Measurements from ENCODE around the gene ACVRL1.
"Not testable (repeated sequence)": the region's sequence is repeated elsewhere in the genome, so short reads cannot be mapped to it uniquely, and the experiment has no call there.

Gene ACVRL1

DNA sequence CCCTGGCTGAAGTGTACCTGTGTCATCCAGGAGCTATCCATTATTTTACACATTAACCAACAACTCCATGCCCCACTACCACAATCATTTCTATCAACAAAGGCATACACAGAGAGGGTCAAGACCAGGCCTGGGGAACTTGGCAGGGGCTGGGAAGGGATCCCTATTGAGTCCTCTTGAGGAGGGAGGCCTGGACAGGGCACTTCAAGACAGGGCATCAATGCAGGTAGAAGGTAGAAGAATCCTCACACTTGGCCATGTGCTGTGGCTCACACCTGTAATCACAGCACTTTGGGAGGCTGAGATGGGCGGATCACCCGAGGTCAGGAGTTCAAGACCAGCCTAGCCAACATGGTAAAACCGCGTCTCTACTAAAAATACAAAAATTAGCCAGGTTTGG, 32.8 kb upstream of the ACVRL1 start:
- DNase-seq, result no peak

DNA sequence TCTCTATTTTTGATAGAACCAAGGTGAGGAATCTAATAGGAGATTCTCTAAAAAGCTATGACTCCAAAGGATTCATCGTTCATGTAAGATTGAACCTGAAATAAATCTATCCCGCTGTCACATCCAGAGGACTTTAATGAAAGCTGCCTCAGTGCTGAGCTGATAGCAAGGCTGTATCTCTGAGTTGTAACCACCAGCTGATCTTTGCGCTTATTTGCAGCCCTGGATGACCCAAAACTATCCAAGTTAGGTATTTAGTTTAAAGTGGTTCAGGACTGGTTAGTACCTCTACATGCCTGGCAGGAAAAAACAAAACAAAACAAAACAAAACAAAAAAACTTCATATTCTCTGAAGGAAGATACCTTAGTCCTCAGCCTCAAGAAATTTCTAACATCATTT, 28.2 kb upstream of the ACVRL1 start:
- DNase-seq, result no peak

DNA sequence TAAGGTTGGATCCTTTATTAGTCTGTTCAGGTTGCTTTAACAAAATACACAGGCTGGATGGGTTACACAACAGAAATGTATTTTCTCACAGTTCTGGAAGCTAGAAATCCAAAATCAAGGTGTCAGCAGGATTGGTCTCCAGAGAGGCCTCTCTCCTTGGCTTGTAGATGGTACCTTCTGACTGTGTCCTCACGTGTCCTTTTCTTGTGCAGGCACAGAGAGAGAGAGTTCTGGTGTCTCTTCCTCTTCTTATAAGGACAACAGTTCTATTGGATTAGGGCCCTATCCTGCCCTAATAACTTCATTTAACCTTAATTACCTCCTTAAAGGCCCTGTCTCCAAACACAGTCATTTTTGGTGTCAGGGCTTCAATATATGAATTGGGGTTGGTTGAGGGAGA, 24.0 kb upstream of the ACVRL1 start:
- no peak for DNase-seq

DNA sequence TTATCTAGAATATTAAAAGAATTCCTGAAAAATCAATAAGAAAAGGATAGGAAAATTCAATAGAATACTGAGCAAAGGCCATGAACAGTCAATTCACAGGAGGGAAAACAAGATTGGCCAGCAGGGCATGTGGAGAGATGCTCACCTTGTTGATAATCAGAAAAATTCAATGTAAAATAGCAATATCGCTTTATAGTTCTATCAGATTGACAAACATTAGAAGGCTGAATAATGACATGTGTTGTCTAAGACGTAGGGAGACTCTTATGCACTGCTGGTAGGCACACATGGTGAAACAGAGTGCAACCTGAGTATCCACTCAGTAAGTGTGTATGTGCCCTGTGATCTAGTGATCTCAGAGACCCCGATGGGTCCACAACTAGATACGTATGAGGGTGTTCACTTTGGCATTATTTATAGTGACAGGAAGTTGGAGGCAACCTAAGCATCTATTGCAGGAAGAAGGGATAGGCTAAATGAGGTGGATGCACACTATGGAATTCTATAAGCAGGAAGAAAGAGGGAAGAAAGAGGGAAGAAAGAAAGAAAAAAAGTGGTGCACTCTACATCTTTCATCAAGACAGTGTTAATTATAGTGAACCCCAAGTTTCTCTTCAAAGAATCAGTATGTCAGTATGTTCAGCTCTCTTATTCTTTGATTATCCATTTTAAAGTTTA, 23.2 kb upstream of the ACVRL1 start:
- no peak for DNase-seq

DNA sequence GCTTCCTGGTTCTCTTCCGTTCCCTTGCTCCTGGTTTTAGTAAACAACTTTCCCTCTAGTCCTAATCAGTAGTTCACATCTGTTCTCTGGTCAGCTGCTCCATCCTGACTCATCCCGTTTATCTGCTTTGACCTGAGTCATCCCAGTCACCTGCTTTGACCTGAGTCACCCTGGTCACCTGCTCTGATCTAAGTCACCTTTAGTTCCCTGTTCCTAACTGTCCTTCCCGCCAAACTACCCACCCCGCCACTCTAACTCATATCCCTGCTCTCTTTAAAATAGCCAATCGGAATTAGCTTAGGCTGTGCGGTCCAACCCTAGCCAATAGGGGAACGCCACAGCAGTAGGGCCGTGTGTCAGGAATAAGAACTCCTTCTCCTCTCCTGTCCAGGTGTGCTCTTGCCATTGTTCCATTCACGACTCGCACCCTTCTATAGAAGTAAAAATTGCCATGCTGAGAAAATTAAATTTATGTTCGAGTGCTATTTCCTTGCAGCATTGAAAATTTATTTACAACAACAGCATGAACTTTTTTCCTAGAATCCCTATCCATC, 22.6 kb upstream of the ACVRL1 start:
- DNase-seq, result no peak

DNA sequence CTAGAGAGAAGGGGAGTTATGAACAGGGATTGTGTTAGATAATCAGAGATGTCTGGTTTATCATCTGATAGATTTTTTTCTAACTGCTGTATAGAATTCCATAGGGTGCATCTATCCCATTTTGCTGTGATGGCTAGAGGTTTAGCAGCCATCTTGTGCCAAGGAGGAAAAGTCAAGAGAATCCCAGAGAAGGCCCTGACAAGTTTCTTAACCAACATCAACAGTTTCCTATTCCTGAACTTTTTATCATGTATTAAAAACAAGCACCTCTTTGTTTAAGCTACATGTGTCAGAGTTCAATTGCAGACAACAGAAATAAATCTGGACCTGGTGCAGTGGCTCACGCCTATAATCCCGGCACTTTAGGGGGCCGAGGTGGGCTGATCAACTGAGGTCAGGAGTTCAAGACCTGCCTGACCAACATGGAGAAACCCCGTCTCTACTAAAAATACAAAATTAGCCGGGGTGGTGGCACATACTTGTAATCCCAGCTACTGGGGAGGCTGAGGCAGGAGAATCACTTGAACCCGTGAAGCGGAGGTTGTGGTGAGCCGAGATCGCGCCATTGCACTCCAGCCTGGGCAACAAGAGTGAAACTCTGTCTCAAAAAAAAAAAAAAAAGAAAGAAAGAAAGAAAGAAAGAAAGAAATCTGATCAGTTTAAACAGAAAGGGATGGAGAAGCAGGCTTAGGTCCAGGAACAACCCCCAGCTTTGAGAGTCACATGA, 21.8 kb upstream of the ACVRL1 start:
- DNase-seq, result not testable (repeated sequence)

DNA sequence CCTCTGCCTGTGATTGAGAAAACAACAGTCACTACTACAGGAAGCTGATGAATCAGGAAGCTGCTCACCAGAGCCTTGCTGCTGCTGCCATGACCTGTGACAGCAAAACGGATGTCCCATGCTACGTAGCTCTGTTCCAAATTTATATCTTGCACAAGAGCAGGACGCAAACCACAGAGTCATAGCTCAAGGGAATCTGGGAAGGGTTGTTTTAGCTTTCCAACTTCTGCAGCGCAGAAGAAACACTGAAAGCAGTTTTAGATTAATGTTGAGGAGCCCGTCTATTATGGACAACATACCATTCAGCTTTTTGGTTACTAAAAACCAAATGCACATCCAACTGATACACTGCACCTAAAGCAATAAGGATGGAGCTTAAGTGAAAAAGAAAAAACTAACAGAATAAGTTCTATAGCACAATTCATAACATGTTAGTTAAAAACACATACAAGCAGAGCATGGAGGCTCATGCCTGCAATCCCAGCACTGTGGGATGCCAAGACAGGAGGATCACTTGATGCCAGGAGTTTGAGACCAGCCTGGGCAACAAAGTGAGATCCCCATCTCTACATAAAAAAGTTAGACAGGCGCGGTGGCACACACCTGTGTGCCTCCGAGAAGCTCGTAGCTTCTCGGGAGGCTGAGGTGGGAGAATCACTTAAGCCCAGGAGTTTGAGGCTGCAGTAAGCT, 21.1 kb upstream of the ACVRL1 start:
- no peak for DNase-seq

DNA sequence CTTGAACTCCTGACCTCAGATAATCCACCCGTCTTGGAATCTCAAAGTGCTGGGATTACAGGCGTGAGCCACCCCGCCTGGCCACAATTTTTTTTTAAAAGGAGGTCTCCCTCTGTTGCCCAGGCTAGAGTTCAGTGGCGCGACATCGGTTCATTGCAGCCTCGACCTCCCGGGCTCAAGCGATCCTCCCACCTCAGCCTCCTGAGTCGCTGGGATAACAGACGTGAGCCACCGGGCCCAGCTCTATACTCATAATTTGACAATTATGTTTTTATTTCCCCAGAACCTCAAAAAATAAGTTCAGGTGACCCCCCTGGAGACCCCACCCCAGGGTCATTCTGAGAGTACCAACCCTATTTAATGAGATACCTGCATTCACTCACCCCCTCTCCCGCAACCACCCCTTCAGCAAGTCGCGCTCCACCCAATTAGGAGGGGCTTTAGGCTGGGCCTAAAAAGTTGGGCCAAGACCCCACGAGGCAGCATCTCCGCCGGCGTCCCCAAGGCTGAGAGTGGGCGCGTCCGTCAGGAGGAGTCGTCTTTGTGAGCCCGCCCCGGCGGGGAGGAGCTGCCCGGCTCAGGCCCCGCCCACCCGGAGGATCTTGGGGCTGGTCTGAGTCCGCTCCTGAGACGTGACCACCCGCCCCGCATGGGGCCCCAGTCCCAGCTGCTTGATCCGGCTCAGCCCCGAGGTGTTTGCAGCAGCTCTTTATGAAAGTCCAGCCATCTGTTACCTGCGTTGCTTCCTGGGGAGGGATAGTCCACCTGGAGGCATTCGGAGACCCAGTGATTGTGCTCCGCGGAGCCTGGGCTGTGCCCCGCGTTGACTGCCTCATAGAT, 19.6 kb upstream of the ACVRL1 start, which contains the start of gene ANKRD33:
ANKRD33 (plus strand) TSS at position 628 of the 840 bp plus-strand sequence; CDS start at position 712, 84 bp downstream.
- peak; percentile 14 for DNase-seq

DNA sequence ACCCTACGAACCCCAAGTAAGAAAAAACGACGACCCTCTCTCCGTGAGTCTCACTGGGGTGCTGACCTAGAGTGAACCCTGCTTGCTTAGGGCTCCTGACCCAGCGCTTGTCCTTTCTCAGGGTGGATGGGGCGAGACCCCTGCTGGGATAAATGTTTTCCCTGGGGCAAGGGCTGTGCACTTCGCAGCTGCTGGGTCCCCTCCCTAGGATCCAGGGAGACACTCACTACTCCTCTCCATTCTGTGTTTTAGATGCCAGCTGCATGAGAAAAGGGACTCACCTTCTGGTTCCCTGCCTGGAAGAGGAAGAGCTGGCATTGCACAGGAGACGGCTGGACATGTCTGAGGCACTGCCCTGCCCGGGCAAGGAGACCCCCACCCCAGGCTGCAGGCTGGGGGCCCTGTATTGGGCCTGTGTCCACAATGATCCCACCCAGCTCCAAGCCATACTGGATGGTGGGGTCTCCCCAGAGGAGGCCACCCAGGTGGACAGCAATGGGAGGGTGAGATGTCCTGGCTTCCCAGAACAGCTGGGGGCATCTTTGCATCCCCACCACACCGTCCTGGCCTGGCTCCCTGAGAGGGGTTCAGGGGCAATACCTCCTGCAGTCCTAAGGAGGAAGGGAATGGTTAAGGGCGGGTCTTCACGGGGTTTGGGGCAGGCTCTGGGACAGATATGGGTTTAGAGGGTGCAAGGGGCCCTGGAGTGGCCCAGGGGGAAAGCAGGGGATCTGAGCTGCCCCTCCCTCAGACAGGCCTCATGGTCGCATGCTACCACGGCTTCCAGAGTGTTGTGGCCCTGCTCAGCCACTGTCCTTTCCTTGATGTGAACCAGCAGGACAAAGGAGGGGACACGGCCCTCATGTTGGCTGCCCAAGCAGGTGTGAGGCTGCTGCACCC, 18.7 kb upstream of the ACVRL1 start:
- DNase-seq, result no peak

DNA sequence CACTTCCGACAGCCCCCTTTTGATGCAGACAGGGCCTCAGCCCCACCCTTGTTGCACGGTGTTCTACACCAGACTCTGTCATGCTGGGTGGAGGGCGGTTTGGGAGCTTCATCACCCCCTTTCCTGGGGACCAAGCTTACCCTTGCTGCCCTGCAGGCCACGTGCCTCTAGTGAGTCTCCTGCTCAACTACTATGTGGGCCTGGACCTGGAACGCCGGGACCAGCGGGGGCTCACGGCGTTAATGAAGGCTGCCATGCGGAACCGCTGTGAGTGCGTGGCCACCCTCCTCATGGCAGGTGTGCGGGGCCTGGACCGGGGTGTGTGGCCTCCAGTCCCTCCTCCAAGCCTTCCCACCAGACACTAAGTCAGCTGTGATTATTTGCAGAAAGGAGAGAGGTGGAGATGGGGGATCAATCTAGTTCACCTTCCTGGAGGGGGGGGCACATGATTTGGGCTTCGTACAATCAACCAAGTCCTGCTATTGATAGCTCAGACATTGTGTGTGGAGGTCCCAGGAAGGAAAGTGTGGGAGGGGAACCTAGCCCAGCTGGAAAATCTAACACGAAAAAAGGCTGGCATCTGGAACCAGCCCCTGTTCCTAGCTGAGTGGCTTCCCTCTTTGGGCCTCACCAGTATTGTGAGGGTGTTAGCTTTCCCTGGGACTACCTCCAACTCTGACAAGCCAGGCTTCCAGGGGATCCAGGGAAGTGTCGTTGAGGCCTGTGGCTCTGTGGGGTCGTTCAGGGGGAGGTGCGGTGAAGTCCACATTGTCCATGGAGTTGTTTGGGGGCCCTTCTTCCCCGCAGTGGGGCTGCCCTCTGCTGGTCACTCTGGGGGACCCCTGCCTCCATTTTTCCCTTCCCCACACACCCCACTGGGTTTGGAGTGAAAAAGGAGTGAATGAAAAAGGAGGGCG, 17.8 kb upstream of the ACVRL1 start:
- no peak for DNase-seq

DNA sequence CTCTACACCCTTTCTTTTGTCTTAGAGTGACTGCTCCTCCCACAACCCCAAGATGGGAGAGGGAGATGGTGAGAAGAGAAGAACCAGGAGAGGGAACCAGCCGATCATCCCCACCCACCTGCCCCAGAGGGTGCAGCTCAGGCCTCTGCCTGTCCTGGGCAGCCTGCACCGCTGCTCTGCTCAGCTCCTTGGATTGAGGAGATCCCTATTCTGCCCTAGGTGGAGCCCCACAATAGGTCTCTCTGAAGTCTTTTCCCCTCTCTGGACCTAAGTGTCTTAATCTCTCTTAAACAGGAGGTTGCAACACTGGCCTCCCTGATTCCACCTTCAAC, 17.2 kb upstream of the ACVRL1 start:
- DNase-seq, result no peak

DNA sequence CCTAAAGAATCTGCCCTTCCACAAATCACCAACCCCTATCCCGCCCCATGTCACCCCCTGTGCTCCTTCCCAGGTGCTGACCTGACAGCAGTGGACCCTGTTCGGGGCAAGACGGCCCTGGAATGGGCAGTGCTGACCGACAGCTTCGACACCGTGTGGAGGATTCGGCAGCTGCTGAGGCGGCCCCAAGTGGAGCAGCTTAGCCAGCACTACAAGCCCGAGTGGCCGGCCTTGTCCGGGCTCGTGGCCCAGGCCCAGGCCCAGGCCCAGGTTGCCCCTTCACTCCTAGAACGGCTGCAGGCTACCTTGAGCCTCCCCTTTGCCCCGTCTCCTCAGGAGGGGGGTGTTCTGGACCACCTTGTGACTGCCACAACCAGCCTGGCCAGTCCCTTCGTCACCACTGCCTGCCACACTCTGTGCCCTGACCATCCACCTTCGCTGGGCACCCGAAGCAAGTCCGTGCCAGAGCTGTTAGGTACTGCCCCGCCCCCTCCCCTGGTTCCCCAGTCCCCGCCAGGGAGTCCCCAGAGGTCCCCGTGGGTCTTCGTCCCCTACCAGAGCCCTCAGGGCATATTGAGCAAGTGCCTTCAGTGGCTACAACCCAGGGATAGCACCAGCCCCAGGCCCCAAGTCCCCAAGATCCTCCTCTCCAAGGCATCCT, 16.7 kb upstream of the ACVRL1 start:
- DNase-seq, result no peak

DNA sequence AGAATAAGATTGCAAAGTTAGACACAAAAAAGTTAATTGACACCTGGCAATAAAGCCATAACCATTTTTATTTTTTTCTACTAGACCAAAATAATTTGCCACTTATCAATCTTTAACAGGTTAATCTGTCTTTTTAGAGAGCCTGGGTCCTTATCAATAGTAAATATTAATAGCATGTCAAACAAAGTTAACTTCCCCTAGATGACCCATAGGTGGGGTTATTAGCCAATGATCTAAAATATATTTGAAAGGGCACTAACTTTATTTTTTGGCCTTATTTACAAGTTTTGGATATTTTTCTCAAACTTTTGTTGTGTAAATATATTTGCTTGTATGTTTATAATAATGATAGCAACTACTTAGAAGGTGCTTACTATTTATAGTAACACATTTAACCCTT, 15.5 kb upstream of the ACVRL1 start:
- no peak for DNase-seq

DNA sequence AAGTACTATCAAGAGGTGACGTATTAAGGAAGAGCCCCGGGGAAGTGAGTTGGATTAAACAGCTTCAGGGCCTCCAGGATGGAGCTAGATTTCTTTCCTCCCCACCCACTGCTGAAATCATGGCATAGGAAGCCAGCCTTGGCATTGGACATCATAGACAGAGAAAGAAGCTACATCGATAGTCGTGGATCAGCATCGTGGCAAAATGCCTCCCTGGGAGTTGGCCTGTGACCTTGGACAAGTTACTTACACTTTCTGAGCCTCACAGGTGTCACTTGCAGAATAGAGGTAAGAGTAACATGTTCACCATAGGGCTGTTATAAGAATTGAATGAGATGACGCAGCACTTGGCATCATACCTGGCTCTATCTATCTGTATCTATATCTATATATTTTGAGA, 13.5 kb upstream of the ACVRL1 start:
- no peak for DNase-seq

DNA sequence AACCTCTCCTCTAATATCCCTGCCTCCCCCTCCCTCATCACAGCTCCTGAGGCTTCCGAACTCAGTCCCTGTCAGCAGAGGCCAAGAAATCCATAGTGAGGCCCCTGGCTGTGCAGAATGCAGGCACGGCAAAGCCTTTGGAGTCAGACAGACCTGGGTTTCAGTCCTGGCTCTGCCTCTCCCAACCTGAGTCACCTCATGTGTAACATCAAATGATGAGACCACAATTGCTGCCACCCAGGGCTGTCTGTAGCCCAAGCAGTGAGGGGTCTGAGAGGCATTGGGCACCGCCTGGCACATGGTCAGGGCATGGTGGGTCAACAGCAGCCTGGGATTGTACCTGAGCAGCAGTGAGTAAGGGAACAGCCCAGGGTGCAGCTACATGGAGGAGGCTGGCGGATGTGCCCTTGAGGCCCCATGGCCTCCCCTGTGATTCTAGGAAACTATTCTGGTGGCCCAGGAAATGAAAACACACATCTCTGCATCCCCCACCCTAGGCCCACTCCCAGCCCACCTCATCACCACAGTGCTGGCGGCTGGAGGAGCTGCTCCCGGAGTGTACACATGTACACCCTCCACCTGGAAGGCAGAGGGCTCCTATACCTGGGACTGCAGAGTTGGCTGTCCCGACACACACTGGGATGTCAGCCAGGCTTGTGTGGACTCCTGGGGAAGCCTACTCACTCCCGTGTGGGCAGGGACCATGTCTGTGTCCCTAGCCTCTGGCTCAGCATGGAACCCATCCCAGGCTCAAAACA, 11.7 kb upstream of the ACVRL1 start:
- DNase-seq, result no peak

DNA sequence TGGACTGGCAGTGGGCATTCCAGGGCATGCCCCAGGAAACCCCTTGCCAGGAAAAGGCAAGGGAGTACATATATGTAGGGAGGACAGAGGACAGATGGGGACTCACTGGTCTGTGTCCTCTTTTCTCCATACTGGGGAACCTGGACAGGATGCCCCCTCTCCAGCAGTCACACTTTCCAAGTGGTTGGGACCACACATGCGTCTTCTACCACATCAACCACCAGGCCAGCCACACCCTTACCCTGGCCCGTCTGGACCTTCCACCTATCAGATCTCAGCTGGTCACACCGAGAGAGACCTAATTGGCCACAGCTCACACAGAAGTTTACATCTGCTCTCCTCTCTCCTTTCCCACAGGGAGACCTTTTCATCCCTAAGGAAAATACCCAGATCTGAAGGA, 11.1 kb upstream of the ACVRL1 start:
- DNase-seq, result no peak

DNA sequence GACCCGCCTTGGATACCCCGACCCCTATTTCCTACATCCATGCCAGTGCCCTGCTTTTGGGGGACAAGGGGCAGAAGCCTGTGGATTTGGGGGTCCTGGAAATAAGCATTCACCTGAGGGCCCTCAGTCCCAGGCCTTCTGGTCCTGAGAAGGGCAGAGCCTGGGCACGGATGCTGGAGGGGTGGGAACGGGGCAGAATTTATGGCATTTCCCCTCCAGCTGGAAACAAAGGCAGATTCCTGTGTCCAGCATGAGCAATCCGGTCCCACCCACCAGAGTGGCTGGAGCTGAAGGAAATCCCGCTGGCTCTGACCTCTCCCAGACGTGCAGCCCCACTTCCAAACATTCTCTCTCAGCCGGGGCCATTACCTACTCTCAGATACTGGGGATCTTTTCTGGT, 10.1 kb upstream of the ACVRL1 start:
- DNase-seq, result no peak

DNA sequence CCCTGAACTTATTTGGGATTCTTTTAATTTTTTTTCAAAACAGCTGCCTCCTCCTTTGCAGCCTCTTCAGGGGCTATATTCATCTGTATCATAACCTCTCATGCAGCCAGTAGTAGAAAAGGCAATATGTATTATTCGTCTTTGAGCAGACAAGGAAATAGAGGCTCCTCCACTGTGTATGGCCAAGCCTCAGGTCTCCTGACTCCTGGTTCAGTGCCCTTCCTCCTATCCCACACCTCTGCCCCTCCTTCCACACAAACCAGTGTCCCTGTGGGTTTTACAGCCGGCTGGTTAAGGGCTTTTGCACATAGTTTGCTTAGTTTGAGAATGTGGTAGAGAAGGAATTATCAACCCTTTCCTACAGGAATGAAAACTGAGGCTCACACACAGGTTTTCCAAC, 8.8 kb upstream of the ACVRL1 start:
- DNase-seq, result no peak

DNA sequence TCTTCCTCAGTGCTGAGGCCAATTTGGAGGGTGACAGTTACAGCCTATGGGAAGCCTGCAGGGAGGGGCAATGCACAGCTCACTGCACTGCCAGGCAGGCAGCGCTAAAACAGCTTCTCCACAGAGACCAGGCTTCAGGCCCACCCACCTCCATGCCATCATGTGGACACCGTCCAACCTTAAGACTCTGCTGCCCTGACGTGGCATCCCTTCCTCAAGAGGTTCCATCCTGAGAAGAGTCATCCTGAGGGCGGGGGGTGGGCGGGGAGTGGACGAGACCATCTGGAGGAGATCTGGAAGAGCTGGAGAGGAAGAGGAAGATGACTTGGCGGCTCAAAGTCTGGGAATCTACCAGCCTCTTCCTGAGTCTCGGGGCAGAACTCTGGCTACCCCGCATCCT, 8.4 kb upstream of the ACVRL1 start:
- DNase-seq, result no peak

Data from NCI-H2029 (cell line).